Esophagus squamous epithelium (tissue), 4 donors: ENCODE results near the gene SPANXA2.

Experiments
- POLR2A ChIP-seq, 4 donors: fragments of 450-650 bp; IDR thresholded peaks; one replicate each; pipeline ENCODE4 v1.6.1; 2017; ENCODE audit warnings: antibody characterized with exemption in 4 of 4, mild to moderate bottlenecking in 4 of 4, moderate library complexity in 3 of 4
- TF ChIP-seq, protein P1 (sequence below), 6 experiments: fragments of 450-650 bp in 4 of 6; fragments of 200-600 bp in 2 of 6; sonication (generic) in 2 of 6; IDR thresholded peaks; one replicate each; pipeline ENCODE4 v1.5.1; 2016 to 2019; ENCODE audit warnings: antibody characterized with exemption in 6 of 6, mild to moderate bottlenecking in 4 of 6, moderate library complexity in 4 of 6

DNA sequence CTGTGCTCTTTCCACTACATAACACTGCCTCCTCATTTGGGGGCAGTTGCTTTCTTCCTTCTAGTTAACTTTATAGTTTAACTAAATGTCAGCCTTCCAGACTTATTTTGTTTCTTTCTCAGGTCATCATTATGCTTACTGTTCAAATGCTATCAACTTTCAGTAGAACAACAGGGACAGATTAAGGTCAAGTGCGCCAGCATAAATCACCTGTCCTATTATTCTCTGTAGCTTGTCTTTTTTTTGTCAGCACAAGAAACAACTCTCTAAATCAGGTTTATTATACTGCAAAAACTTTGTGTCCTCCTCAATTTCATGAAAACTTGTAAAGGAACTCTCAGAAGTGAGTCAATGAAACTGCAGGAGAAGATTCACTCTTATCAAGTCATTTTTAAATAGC, 19.6 kb downstream of the SPANXA2 start:
- TF ChIP-seq, protein P1, sequence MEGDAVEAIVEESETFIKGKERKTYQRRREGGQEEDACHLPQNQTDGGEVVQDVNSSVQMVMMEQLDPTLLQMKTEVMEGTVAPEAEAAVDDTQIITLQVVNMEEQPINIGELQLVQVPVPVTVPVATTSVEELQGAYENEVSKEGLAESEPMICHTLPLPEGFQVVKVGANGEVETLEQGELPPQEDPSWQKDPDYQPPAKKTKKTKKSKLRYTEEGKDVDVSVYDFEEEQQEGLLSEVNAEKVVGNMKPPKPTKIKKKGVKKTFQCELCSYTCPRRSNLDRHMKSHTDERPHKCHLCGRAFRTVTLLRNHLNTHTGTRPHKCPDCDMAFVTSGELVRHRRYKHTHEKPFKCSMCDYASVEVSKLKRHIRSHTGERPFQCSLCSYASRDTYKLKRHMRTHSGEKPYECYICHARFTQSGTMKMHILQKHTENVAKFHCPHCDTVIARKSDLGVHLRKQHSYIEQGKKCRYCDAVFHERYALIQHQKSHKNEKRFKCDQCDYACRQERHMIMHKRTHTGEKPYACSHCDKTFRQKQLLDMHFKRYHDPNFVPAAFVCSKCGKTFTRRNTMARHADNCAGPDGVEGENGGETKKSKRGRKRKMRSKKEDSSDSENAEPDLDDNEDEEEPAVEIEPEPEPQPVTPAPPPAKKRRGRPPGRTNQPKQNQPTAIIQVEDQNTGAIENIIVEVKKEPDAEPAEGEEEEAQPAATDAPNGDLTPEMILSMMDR (IDR thresholded peaks at IDR 0.05), result no peak
- no peak for TF ChIP-seq POLR2A (IDR thresholded peaks at IDR 0.05)
